NCI-H526 treated with DMSO at 0.1 percent for 48 hours (cell line): ENCODE results near the gene SLC6A11.

Experiments
- DNase-seq: peaks from one replicate; lab custom pipeline; 2025; lab: John Stamatoyannopoulos, UW

The SLC6A11 gene

GRCh38 chr3:10930666-10931040, 114.6 kb downstream of the SLC6A11 start:
- DNase-seq: no peak

- DNase-seq: no peak
These were observed 116.6 kb downstream of the SLC6A11 start for GRCh38 chr3:10932596-10932995.

- DNase-seq: no peak
These were observed 117.0 kb downstream of the SLC6A11 start for GRCh38 chr3:10933021-10933420.

GRCh38 chr3:10933470-10933804, 117.4 kb downstream of the SLC6A11 start:
- no peak for DNase-seq

- no peak for DNase-seq
These were observed 117.9 kb downstream of the SLC6A11 start for GRCh38 chr3:10933805-10934481.

GRCh38 chr3:10935028-10935427, 119.0 kb downstream of the SLC6A11 start:
- DNase-seq: no peak

- no peak for DNase-seq
These were observed 120.0 kb downstream of the SLC6A11 start for GRCh38 chr3:10935846-10936631.

- DNase-seq: no peak
These were observed 120.7 kb downstream of the SLC6A11 start for GRCh38 chr3:10936686-10937085.

- no peak for DNase-seq
These were observed 121.3 kb downstream of the SLC6A11 start for GRCh38 chr3:10937141-10937825.

GRCh38 chr3:10939556-10939955, 123.5 kb downstream of the SLC6A11 start:
- no peak for DNase-seq

- no peak for DNase-seq
These were observed 124.1 kb downstream of the SLC6A11 start for GRCh38 chr3:10940106-10940505.

GRCh38 chr3:10941972-10942371, 125.9 kb downstream of the SLC6A11 start:
- DNase-seq: no peak

- no peak for DNase-seq
These were observed 126.7 kb downstream of the SLC6A11 start for GRCh38 chr3:10942690-10943205.

GRCh38 chr3:10944866-10945265, 128.8 kb downstream of the SLC6A11 start:
- DNase-seq: no peak

GRCh38 chr3:10945683-10946287, 129.8 kb downstream of the SLC6A11 start:
- peak; percentile 5 for DNase-seq

GRCh38 chr3:10946526-10946925, 130.5 kb downstream of the SLC6A11 start:
- no peak for DNase-seq

- DNase-seq: no peak
These were observed 132.3 kb downstream of the SLC6A11 start for GRCh38 chr3:10948326-10948725.

- DNase-seq: no peak
These were observed 133.2 kb downstream of the SLC6A11 start for GRCh38 chr3:10949197-10949596.

- DNase-seq: no peak
These were observed 134.7 kb downstream of the SLC6A11 start for GRCh38 chr3:10950476-10951294.

GRCh38 chr3:10951295-10951926, 135.4 kb downstream of the SLC6A11 start:
- DNase-seq: no peak

- no peak for DNase-seq
These were observed 136.5 kb downstream of the SLC6A11 start for GRCh38 chr3:10952525-10952924.
